GM12873 (cell line): Measurements from ENCODE around the gene LYPD6B.

Source experiments
- TF ChIP-seq, protein P1 (sequence below): IDR thresholded peaks from 2 replicates; pipeline ENCODE4 v1.5.1; 2012; ENCODE audit warnings: low read depth, mild to moderate bottlenecking, moderate library complexity, low read length, control low read depth; ENCODE audit not compliant: insufficient read depth; ENCODE audit errors: missing control alignments

The LYPD6B gene

DNA sequence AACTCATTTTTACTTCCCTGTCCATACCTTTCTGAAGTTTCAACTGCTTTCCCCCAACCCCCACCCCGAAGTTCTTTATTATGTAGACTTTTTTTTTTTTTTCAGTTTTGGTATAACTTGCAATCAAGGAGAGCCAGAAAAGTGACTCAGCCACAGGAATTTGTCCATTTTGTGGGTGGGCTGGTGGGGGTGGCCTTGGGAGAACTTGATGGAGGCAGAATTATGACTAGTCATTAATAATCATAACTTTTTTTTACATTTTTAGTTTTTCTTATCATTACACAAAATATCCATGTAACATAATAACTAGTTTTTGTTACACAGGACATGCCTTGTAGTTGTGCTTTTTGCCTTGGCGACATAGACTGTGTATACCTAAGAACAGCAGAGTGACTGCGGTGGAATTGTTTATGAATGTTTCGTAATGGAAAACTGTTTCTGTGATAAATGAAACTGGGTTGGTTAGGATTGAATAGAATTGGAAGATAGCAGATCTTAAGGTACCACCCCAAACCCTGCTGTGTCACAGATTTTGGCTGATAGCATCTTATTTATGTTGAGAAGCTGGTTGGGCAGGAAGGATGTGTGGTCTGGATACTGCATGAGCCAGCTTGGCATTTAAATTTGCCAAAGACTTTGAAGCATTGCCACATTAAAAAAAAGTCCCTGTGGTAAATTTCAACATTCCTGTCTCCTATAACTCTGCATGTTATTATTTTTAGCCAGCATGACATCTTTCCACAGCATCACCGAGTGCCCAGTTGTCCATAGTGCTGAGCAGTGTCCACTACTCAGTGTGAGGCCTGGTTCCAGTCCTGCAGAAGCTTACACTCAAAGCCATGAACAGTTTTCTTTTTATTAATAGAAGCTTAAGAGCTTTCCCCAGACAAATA lies 30.7 kb downstream of the LYPD6B start:
- TF ChIP-seq, protein P1, sequence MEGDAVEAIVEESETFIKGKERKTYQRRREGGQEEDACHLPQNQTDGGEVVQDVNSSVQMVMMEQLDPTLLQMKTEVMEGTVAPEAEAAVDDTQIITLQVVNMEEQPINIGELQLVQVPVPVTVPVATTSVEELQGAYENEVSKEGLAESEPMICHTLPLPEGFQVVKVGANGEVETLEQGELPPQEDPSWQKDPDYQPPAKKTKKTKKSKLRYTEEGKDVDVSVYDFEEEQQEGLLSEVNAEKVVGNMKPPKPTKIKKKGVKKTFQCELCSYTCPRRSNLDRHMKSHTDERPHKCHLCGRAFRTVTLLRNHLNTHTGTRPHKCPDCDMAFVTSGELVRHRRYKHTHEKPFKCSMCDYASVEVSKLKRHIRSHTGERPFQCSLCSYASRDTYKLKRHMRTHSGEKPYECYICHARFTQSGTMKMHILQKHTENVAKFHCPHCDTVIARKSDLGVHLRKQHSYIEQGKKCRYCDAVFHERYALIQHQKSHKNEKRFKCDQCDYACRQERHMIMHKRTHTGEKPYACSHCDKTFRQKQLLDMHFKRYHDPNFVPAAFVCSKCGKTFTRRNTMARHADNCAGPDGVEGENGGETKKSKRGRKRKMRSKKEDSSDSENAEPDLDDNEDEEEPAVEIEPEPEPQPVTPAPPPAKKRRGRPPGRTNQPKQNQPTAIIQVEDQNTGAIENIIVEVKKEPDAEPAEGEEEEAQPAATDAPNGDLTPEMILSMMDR, result no peak

GRCh38 chr2:149070681-149071320 lies 32.3 kb downstream of the LYPD6B start:
- TF ChIP-seq, protein P1, result no peak

DNA sequence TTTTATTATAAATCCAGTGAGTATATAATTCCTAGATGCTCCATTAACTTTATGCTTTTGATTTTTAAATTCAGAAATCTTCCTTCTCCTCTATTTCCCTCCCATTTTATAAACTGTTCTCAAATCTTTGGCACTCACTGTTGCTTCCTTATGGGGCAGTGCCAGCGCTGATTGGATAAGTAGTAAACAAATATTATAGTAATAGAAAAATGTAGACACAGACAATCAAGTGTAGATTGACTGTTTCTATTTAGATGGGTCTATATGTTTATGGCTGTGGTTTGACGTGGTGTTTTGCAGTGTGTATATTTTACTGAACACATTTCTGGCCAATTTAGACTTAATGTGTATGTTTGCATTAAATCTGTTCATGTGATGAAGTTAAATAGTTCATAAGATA lies 36.6 kb downstream of the LYPD6B start:
- TF ChIP-seq, protein P1, result no peak

DNA sequence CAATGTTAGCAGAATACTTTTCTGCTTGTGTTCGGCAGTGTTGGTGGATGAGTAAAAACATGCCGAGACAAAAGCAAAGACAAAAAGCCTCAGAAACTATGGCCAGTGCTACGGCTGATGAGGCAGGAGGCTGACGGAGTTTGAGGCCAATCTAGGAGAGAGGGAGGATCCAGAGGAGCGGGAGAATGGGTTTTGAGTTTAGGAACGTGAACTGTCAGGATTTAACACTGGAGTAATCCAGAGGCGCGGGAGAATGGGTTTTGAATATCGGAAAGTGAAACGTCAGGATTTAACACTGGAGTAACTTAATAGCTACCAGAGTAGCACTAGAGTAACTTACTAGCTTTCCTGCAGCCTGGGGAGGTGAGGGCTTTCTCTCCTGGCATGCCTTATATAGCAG lies 37.4 kb downstream of the LYPD6B start:
- TF ChIP-seq, protein P1, result no peak

- TF ChIP-seq, protein P1, result no peak
These were observed 38.4 kb downstream of the LYPD6B start for GRCh38 chr2:149076863-149077412.

DNA sequence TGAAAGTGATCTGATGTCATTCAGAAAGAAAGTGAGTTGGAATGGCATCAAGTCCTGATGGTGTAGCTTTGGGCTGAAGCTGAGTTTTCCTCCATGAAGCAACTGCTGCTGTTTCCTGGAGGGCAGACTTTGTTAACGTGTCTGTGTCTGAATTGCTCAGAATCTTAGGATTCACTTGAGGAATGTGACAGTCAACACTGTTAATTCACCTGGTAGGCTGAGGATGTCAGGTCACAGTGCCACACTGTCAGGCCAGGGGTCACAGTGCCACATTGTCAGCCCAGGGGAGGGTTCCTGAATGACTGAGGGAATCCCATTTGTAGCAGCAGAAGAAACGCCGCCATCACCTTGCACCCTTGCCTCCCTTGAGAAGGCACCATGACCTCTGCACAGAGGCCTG lies 39.4 kb downstream of the LYPD6B start:
- TF ChIP-seq, protein P1, result no peak

DNA sequence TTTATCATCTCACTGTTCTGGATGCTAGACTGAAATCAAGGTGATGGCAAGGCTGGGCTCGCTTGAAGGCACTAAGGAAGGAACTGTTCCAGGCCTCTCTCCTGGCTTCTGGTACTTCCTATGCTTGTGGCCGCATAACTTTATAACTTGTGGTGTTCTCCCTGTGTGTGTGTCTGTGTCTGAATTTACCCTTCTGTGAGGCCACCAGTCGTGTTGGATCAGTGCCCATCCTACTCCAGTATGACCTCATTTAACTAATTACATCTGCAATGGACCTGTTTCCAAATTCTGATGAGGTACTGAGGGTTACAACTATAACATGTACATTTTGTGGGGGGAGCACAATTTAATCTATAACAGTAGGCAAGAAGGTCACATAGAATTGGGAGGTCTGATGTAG lies 41.6 kb downstream of the LYPD6B start:
- TF ChIP-seq, protein P1, result no peak
